SK-N-MC (cell line): ENCODE data around the gene SLCO3A1.

Experiments
- DNase-seq: peaks from one replicate; pipeline ENCODE4 v3.0.0-alpha.2; 2011; ENCODE audit warnings: low read depth, low spot score
- H3K27ac ChIP-seq: fragments of 200-600 bp; sonication (generic); 2 replicates; pipeline ENCODE4 v1.5.1; 2016; ENCODE audit warnings: mixed run types
- H3K36me3 ChIP-seq: fragments of 200-600 bp; sonication (generic); 2 replicates; pipeline ENCODE4 v1.6.1; 2017; ENCODE audit warnings: antibody characterized with exemption, low read length, mixed read lengths; ENCODE audit not compliant: insufficient read depth
- H3K4me3 ChIP-seq: fragments of 200-600 bp; sonication (generic); 2 replicates; pipeline ENCODE4 v1.5.1; 2016
- H3K9ac ChIP-seq: fragments of 200-600 bp; sonication (generic); 2 replicates; pipeline ENCODE4 v1.8.0; 2017; ENCODE audit warnings: mixed run types, mixed read lengths; ENCODE audit not compliant: insufficient read length
- H3K9me3 ChIP-seq: fragments of 200-600 bp; sonication (generic); 2 replicates; pipeline ENCODE4 v1.6.1; 2017; ENCODE audit warnings: low read depth, mild to moderate bottlenecking, antibody characterized with exemption, low read length, moderate library complexity, mixed read lengths
- EZH2 ChIP-seq: fragments of 200-600 bp; sonication (generic); IDR thresholded peaks from one replicate; pipeline ENCODE4 v1.6.1; 2017; ENCODE audit warnings: antibody characterized with exemption
- FOXP2 ChIP-seq: optimal IDR thresholded peaks from 2 replicates; pipeline ENCODE3; 2011; ENCODE audit warnings: mild to moderate bottlenecking, moderate library complexity; ENCODE audit not compliant: insufficient read depth; ENCODE audit errors: extremely low read length, control extremely low read depth
- POLR2AphosphoS5 ChIP-seq: IDR thresholded peaks from 2 replicates; pipeline ENCODE4 v1.6.1; 2012; ENCODE audit warnings: mild to moderate bottlenecking, low read depth, low read length, borderline replicate concordance

The SLCO3A1 gene

DNA sequence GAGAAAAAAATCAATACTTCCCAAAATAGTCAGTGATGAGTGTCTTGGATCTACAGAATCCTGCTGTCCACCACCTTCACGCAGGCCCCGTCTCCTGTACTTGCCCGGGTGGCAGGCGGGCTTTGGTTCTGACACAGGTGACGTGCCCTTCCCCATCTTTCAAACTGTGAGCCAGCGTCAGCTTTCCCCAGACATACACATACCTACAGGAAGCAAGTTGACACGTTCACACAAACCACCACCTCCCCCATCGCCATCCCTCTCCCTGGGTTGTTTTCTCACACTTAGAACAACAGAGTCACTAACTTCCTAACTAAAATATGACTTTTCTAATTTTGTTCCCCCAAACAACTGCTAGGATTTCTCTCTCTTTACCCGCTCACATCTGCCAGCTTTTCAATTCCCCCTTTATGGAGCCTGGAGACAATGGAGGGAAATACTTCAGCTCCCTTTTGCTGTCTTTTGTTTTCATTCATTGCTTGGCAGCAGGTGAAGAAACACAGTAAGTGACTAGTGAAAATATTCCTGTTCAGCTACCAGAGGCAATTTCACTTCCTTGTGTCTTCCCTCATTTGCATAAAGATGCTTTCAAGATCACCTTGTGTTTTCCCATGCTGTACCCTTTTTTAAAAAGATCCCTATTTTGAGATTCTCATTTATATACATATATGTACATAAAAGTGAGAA is 248.3 kb downstream of the SLCO3A1 start:
- Histone ChIP-seq H3K36me3 (no peaks in the 10 kb centered on the region), H3K4me3 (no peak overlapping the region), H3K27ac (no peak overlapping the region), H3K9ac (no peak overlapping the region), H3K9me3 (no peaks in the 10 kb centered on the region)
- TF ChIP-seq POLR2AphosphoS5, result no peak
- TF ChIP-seq FOXP2, result no peak
- no peak for TF ChIP-seq EZH2
- DNase-seq, result no peak

DNA sequence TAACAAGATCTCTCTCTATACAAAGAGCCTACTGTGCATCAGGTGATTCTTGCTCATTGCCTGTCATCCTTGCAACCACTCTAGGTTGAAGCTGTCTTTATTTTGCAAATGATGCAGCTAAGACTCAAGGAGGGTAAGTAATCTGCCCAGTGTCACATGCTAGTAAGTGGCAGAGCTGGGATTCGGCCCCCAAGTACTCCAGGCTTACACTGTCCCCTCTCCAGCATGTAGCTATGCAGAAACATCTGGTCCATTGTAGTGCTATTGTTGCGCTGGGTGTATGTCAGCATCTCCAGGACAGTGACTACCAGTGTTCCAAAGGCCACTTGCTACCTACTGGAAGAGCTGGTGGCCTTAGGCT is 248.9 kb downstream of the SLCO3A1 start:
- no peak overlapping the region for H3K4me3 ChIP-seq
- no peak for TF ChIP-seq EZH2
- H3K36me3 ChIP-seq, result no peaks in the 10 kb centered on the region
- H3K9ac ChIP-seq, result no peak overlapping the region
- no peak for DNase-seq
- H3K9me3 ChIP-seq, result no peaks in the 10 kb centered on the region
- no peak overlapping the region for H3K27ac ChIP-seq

DNA sequence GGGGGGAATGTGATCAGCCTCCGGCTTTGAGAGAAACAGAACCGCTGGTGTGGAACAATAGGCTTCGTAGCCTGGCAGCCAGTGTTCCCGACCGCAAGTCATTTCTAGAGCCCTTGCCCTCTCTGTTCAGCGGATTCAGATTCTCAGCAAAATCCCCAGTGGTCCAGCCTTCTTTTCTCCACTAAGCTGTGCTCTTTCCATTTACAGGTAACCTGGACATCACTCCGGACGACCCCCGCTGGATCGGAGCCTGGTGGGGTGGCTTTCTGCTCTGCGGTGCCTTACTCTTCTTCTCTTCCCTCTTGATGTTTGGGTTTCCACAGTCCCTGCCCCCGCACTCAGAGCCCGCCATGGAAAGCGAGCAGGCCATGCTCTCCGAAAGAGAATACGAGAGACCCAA is 250.6 kb downstream of the SLCO3A1 start:
- no peak for TF ChIP-seq POLR2AphosphoS5
- no peak for TF ChIP-seq EZH2
- TF ChIP-seq FOXP2, result no peak
- no peak for DNase-seq
- Histone ChIP-seq H3K9ac (no peak overlapping the region), H3K9me3 (no peaks in the 10 kb centered on the region), H3K4me3 (no peak overlapping the region), H3K27ac (no peak overlapping the region), H3K36me3 (no peaks in the 10 kb centered on the region)

GRCh38 chr15:92105611-92106010 is 252.1 kb downstream of the SLCO3A1 start:
- no peak overlapping the region for H3K9ac ChIP-seq
- TF ChIP-seq EZH2 (no peak), FOXP2 (no peak), POLR2AphosphoS5 (no peak)
- H3K36me3 ChIP-seq, result no peaks in the 10 kb centered on the region
- H3K9me3 ChIP-seq, result no peaks in the 10 kb centered on the region
- no peak for DNase-seq
- H3K27ac ChIP-seq, result no peak overlapping the region
- no peak overlapping the region for H3K4me3 ChIP-seq

DNA sequence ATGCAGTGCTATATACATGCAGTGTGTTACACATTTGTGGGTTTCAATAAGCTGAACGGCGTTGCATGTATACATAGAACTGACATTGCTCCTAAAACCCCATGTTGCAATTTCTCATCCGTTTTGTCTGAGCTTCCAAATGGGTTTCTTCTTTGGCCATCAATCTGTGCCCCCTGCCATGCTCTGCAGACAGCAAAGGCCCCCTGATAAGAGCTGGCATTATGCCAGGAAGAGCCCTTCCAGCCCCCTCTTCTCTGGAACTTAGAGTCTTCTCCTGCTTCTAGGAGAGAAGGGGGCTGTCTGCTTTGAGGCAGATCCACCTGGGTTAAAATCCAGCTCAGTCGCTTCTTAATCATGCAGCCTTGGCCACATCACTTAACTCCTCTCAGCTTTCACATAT is 254.0 kb downstream of the SLCO3A1 start:
- Histone ChIP-seq H3K9me3 (no peaks in the 10 kb centered on the region), H3K36me3 (no peaks in the 10 kb centered on the region), H3K9ac (no peak overlapping the region), H3K4me3 (0 out of 2 replicates have a peak overlapping the region, but pooled peaks have one; percentile 1), H3K27ac (no peak overlapping the region)
- TF ChIP-seq FOXP2 (no peak), POLR2AphosphoS5 (no peak), EZH2 (no peak)
- DNase-seq, result no peak

DNA sequence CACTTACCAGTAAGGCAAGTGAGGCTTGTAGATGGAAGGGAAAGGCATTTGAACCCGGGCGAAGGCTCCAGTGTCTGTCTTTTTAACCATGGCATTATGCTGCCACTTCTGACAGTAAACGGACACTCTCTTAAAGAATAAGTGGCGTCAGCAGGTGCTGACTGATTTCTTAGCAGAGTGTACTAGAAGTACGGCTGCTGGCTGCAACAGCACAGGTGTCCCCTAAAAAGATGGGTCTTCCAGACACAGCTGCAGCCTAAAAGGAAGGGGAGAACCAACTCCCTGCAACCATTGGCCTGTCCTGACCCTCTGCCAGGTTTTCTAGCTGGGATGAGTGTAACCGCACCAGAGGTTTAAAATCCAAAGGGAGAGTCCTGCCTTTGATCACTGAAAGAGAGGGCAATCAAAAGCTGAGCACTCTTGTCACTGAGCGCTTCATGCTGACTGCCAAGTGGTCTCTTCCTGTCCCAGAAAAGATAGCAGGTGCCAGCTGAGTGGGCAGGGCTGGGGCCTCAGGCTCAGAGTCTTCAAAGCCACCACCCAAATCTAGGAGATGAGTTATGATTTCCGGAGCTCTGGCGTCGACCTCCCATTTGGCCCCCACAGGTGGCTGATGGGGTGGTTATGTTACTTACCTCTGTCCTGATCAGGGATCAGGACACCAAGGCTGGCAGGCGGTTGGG is 255.8 kb downstream of the SLCO3A1 start:
- no peak for DNase-seq

GRCh38 chr15:92111291-92111690 is 257.8 kb downstream of the SLCO3A1 start:
- H3K9me3 ChIP-seq, result no peaks in the 10 kb centered on the region
- H3K36me3 ChIP-seq, result no peaks in the 10 kb centered on the region
- H3K27ac ChIP-seq, result no peak overlapping the region
- no peak overlapping the region for H3K9ac ChIP-seq
- H3K4me3 ChIP-seq, result no peak overlapping the region
- no peak for DNase-seq
- TF ChIP-seq FOXP2 (no peak), EZH2 (no peak), POLR2AphosphoS5 (no peak)

More for the DNA sequence above, 255.8 kb downstream of the SLCO3A1 start:
- TF ChIP-seq FOXP2, result no peak
- no peak for TF ChIP-seq EZH2
- Histone ChIP-seq H3K9ac (no peak overlapping the region), H3K27ac (no peak overlapping the region), H3K9me3 (no peaks in the 10 kb centered on the region), H3K4me3 (no peak overlapping the region), H3K36me3 (no peaks in the 10 kb centered on the region)

DNA sequence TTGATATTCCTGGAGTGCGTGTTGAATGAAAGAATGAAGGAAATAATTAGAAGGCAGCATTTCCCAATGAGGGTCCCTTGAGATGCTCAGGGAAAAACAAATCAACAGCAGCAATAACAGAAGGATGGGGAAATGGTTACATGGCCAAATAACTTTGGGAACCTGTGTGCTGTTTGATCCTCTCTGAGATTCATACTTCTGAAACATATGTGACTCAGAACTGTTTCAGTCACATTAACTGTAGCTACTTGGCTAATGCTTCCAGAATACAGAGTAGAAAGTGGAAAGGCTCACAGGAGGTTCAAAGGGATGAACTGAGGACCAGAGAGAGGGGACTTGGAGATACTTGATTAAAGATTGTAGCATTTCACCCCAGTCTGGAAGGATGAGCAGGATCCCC is 258.2 kb downstream of the SLCO3A1 start:
- Histone ChIP-seq H3K27ac (no peak overlapping the region), H3K36me3 (no peaks in the 10 kb centered on the region), H3K9ac (no peak overlapping the region), H3K9me3 (no peaks in the 10 kb centered on the region), H3K4me3 (no peak overlapping the region)
- no peak for DNase-seq
- TF ChIP-seq EZH2 (no peak), FOXP2 (no peak), POLR2AphosphoS5 (no peak)

DNA sequence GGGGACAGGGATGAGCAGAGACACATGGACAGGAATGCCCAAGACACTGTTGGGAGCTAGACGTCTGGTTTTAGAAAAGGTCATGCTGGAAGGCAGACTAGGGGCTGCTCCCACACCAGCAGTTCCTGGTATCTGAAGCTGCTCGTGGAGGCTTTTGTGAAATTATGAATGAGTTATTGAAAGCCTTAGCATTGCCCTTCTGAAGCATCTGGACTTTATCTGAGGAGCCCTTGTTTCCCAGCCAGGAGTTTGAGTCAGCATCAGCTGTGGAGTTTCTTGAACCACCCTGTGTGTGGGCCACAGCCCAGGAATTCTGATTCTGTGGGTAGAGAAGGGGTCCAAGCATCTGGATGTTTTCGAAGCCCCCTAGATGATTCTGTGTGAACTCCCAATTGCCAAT is 258.7 kb downstream of the SLCO3A1 start:
- Histone ChIP-seq H3K4me3 (no peak overlapping the region), H3K36me3 (no peaks in the 10 kb centered on the region), H3K27ac (no peak overlapping the region), H3K9me3 (no peaks in the 10 kb centered on the region), H3K9ac (no peak overlapping the region)
- DNase-seq, result no peak
- TF ChIP-seq EZH2, result no peak
- no peak for TF ChIP-seq POLR2AphosphoS5
- TF ChIP-seq FOXP2, result no peak
